GM06990 (cell line): Measurements from ENCODE around the gene CFAP251.

Experiments used
- DNase-seq: peaks from one replicate; pipeline ENCODE4 v3.0.0-alpha.2; 2011; ENCODE audit not compliant: insufficient read length; ENCODE audit errors: extremely low read depth
- H3K27me3 ChIP-seq: replicated peaks from 2 replicates; pipeline ENCODE4 v1.6.0; 2011; ENCODE audit warnings: low read length; ENCODE audit not compliant: control insufficient read depth, insufficient read depth
- H3K36me3 ChIP-seq: 2 replicates; pipeline ENCODE4 v1.5.1; 2011; ENCODE audit warnings: low read length; ENCODE audit not compliant: control insufficient read depth, insufficient read depth
- H3K4me3 ChIP-seq: replicated peaks from 2 replicates; pipeline ENCODE4 v1.5.1; 2011; ENCODE audit warnings: low read depth, mild to moderate bottlenecking, control low read depth, low read length
- CTCF ChIP-seq: IDR thresholded peaks from 2 replicates; pipeline ENCODE4 v1.5.1; 2011; ENCODE audit warnings: low read length, control low read depth, mild to moderate bottlenecking, inconsistent platforms; ENCODE audit not compliant: insufficient read depth, poor library complexity, severe bottlenecking

CFAP251 gene

GRCh38 chr12:122046145-122046544 is 127.8 kb downstream of the CFAP251 start:
- no peak for TF ChIP-seq CTCF
- DNase-seq: no peak
- Histone ChIP-seq H3K4me3 (no peak overlapping the region), H3K36me3 (peaks cover 2% of the 10 kb centered on the region; the same call in 1 of the 2 replicates), H3K27me3 (no peaks in the 10 kb centered on the region)

- H3K27me3 ChIP-seq: no peaks in the 10 kb centered on the region
- H3K4me3 ChIP-seq: no peak overlapping the region
- no peak for DNase-seq
- peaks cover 2% of the 10 kb centered on the region; the same call in 1 of the 2 replicates for H3K36me3 ChIP-seq
- TF ChIP-seq CTCF: no peak
These were observed 129.8 kb downstream of the CFAP251 start for GRCh38 chr12:122048151-122048550.

- peaks cover 2% of the 10 kb centered on the region; the same call in 1 of the 2 replicates for H3K36me3 ChIP-seq
- DNase-seq: no peak
- no peak overlapping the region for H3K4me3 ChIP-seq
- no peak for TF ChIP-seq CTCF
- no peaks in the 10 kb centered on the region for H3K27me3 ChIP-seq
These were observed 131.4 kb downstream of the CFAP251 start for GRCh38 chr12:122049827-122050226.

GRCh38 chr12:122050706-122051105 is 132.3 kb downstream of the CFAP251 start:
- no peak for TF ChIP-seq CTCF
- Histone ChIP-seq H3K4me3 (no peak overlapping the region), H3K36me3 (peaks cover 2% of the 10 kb centered on the region; the same call in 1 of the 2 replicates), H3K27me3 (no peaks in the 10 kb centered on the region)
- no peak for DNase-seq

- DNase-seq: no peak
- H3K27me3 ChIP-seq: no peaks in the 10 kb centered on the region
- H3K4me3 ChIP-seq: no peak overlapping the region
- H3K36me3 ChIP-seq: no peaks in the 10 kb centered on the region; the same call in 1 of the 2 replicates
- no peak for TF ChIP-seq CTCF
These were observed 133.0 kb downstream of the CFAP251 start for GRCh38 chr12:122051231-122051876.
